ENCODE measurements around the gene ATAD3C.
"Not testable (repeated sequence)": the region's sequence is repeated elsewhere in the genome, so short reads cannot be mapped to it uniquely, and the experiment has no call there.

Gene ATAD3C

DNA sequence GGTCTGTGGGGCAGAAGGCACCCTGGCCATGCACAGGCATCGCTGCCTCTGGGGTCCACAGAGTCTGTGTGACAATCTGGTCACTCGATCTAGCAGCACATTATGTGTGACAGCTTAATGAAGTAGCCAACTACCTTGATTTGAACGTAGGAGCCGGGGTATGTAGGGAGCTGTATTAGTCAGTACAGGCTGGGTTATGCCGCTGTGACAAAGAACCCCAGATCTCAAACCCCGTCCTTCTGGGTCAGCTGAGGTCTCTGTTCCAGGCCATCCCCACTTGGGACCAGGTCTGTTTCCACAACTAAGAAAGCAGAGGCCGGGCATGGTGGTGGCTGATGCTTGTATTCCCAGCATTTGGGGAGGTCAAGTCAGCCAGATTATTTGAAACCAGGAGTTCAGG, 13.8 kb downstream of the ATAD3C start (continued):
- TF ChIP-seq, protein P1, sequence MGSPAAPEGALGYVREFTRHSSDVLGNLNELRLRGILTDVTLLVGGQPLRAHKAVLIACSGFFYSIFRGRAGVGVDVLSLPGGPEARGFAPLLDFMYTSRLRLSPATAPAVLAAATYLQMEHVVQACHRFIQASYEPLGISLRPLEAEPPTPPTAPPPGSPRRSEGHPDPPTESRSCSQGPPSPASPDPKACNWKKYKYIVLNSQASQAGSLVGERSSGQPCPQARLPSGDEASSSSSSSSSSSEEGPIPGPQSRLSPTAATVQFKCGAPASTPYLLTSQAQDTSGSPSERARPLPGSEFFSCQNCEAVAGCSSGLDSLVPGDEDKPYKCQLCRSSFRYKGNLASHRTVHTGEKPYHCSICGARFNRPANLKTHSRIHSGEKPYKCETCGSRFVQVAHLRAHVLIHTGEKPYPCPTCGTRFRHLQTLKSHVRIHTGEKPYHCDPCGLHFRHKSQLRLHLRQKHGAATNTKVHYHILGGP (tag by site-specific recombination; IDR thresholded peaks at IDR 0.05), result no peak
- TF ChIP-seq ZNF404 (tag by site-specific recombination; IDR thresholded peaks at IDR 0.05), result no peak
- TF ChIP-seq ZNF785 (tag by site-specific recombination; IDR thresholded peaks at IDR 0.05), result no peak
- no peak for TF ChIP-seq ZFP3 (tag by site-specific recombination; IDR thresholded peaks at IDR 0.05; ENCODE audit: low read depth)
- no peak for TF ChIP-seq ZNF571 (tag by site-specific recombination; IDR thresholded peaks at IDR 0.05)
- TF ChIP-seq, protein P2, sequence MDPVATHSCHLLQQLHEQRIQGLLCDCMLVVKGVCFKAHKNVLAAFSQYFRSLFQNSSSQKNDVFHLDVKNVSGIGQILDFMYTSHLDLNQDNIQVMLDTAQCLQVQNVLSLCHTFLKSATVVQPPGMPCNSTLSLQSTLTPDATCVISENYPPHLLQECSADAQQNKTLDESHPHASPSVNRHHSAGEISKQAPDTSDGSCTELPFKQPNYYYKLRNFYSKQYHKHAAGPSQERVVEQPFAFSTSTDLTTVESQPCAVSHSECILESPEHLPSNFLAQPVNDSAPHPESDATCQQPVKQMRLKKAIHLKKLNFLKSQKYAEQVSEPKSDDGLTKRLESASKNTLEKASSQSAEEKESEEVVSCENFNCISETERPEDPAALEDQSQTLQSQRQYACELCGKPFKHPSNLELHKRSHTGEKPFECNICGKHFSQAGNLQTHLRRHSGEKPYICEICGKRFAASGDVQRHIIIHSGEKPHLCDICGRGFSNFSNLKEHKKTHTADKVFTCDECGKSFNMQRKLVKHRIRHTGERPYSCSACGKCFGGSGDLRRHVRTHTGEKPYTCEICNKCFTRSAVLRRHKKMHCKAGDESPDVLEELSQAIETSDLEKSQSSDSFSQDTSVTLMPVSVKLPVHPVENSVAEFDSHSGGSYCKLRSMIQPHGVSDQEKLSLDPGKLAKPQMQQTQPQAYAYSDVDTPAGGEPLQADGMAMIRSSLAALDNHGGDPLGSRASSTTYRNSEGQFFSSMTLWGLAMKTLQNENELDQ (tag by site-specific recombination; IDR thresholded peaks at IDR 0.05; ENCODE audit: low read depth), result no peak
- TF ChIP-seq ZNF791 (tag by site-specific recombination; IDR thresholded peaks at IDR 0.05), result no peak

DNA sequence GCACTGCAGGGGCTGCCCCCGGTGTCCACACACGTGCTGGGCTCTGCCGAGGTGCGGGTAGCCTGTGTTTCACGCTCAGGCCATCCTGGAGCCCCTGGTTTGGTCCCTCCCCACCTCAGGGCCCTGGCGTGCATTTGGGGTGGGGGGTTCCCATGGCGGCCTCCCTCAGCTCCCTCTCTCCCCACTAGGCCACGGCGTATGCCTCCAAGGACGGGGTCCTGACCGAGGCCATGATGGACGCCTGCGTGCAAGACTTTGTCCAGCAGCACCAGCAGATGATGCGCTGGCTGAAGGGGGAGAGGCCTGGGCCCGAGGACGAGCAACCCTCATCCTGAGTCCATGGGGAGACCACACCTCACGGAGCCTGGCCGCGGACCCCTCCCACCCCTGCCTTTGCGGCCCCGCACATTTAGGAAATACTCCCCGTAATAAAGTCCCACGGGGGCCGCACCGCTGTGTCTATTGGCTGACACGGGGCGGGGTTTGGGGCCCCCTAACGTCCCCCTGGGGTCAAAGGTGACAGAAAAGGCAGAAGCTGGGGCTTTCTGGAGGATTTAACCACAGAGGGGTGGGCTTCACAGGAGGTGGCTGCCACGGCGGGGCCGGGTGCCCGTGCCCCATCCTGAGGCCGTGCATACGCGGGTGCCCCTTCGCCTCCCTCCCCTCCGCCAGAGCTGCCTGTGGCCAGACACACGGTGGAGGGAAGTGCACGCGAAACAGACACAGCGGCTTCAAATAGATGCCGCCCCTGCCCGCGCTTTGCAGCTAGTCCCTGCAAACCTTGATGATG, 18.9 kb downstream of the ATAD3C start:
- H3K9me3 ChIP-seq (ENCODE audit: control insufficient read depth, insufficient read depth, low read depth, low read length); H3K27ac ChIP-seq (ENCODE audit: extremely low read depth, low read depth, low read length); H3K4me3 ChIP-seq (ENCODE audit: low read depth, low read length); H3K4me1 ChIP-seq (ENCODE audit: control insufficient read depth, insufficient read depth, low read length); H3K36me3 ChIP-seq (ENCODE audit: control insufficient read depth in 2 of 2, insufficient read depth in 1 of 2, low read length in 2 of 2); CTCF ChIA-PET; POLR2A ChIA-PET: not testable (repeated sequence)

DNA sequence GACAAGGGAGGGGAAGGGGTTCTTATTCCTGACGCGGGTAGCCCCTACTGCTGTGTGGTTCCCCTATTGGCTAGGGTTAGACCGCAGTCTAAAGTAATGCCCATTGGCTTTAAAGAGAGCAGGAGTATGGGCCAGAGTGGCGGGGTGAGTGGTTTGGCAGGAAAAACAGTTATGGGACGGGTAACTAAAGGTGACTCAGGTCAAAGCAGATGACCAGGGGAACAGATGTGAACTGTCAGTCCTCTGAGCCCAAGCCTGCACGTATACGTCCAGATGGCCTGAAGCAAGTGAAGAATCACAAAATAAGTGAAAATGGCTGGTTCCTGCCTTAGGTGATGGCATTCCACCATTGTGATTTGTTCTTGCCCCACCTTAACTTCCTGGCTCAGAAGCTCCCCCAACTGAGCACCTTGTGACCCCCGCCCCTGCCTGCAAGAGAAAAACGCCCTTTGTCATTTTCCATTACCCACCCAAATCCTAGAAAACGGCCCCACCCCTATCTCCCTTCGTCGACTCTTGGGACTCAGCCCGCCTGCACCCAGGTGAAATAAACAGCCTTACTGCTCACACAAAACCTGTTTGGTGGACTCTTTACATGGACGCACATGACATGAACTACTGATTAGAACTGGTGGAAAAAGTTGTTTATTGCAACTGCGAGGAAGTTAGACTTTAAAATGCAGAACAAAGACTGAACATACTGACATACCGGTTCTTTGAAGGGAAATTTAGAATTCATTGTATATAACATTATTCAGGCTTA, 21.3 kb downstream of the ATAD3C start:
- POLR2A ChIA-PET, result no interaction called here
- Histone ChIP-seq H3K4me1 (ENCODE audit: control insufficient read depth, insufficient read depth, low read length) (no peaks in the 10 kb centered on the region), H3K4me3 (ENCODE audit: low read depth, low read length) (peak overlapping the region; percentile 97), H3K9me3 (ENCODE audit: control insufficient read depth, insufficient read depth, low read depth, low read length) (no peaks in the 10 kb centered on the region), H3K36me3 (ENCODE audit: control insufficient read depth in 2 of 2, insufficient read depth in 1 of 2, low read length in 2 of 2) (peaks cover 0 to 13% of the 10 kb centered on the region in 2 experiments; a peak in 2 of 3 replicates), H3K27ac (ENCODE audit: extremely low read depth, low read depth, low read length) (peak overlapping the region; percentile 42; the same call in 1 of the 2 replicates)
- TF ChIP-seq ZNF37A (tag by site-specific recombination; IDR thresholded peaks at IDR 0.05), result no peak
- TF ChIP-seq, protein P2 (tag by site-specific recombination; IDR thresholded peaks at IDR 0.05; ENCODE audit: low read depth), result no peak
- no peak for TF ChIP-seq MEIS1 (CRISPR knock-in tag; IDR thresholded peaks at IDR 0.05; ENCODE audit: borderline replicate concordance)
- TF ChIP-seq ZNF335 (tag by site-specific recombination; conservative IDR thresholded peaks at IDR 0.05), result peak; percentile 82
- TF ChIP-seq ZNF354C (tag by site-specific recombination; IDR thresholded peaks at IDR 0.05; ENCODE audit: borderline replicate concordance, low read depth), result no peak
- TF ChIP-seq KLF1 (tag by site-specific recombination; IDR thresholded peaks at IDR 0.05), result peak; percentile 92
- TF ChIP-seq HOXC10 (CRISPR knock-in tag; IDR thresholded peaks at IDR 0.05), result no peak
- no peak for TF ChIP-seq ZNF560 (tag by site-specific recombination; IDR thresholded peaks at IDR 0.05; ENCODE audit: borderline replicate concordance)
- TF ChIP-seq BCL11A (tag by site-specific recombination; IDR thresholded peaks at IDR 0.05; ENCODE audit: low read depth), result no peak
- peak; percentile 23 for TF ChIP-seq SP2 (tag by site-specific recombination; IDR thresholded peaks at IDR 0.05)
- TF ChIP-seq ZNF138 (tag by site-specific recombination; IDR thresholded peaks at IDR 0.05; ENCODE audit: borderline replicate concordance), result no peak
- TF ChIP-seq, protein P3, sequence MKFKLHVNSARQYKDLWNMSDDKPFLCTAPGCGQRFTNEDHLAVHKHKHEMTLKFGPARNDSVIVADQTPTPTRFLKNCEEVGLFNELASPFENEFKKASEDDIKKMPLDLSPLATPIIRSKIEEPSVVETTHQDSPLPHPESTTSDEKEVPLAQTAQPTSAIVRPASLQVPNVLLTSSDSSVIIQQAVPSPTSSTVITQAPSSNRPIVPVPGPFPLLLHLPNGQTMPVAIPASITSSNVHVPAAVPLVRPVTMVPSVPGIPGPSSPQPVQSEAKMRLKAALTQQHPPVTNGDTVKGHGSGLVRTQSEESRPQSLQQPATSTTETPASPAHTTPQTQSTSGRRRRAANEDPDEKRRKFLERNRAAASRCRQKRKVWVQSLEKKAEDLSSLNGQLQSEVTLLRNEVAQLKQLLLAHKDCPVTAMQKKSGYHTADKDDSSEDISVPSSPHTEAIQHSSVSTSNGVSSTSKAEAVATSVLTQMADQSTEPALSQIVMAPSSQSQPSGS (tag by site-specific recombination; IDR thresholded peaks at IDR 0.05; ENCODE audit: low read depth), result no peak
- no peak for TF ChIP-seq PRDM1 (tag by site-specific recombination; IDR thresholded peaks at IDR 0.05)
- no peak for TF ChIP-seq ZNF2 (tag by site-specific recombination; IDR thresholded peaks at IDR 0.05)
- CTCF ChIA-PET, result interaction anchor here (1.0 kb wide), 1 partner anchor 30 kb away, joined by 6 read pairs; no protein-coding TSS in a partner anchor

All from HEK293 (cell line).